Loucy (cell line): ENCODE measurements around the gene RHOJ.

ENCODE experiments used
- EZH2phosphoT487 ChIP-seq: fragments of 200-600 bp; IDR thresholded peaks from 2 replicates; pipeline ENCODE4 v1.6.1; 2018; ENCODE audit warnings: antibody characterized with exemption, mild to moderate bottlenecking, moderate library complexity, borderline replicate concordance
- TF ChIP-seq, protein P1 (sequence below): fragments of 200-600 bp; sonication (generic); conservative IDR thresholded peaks from 2 replicates; pipeline ENCODE4 v1.5.1; 2014; ENCODE audit warnings: mild to moderate bottlenecking, antibody characterized with exemption, low read length

DNA sequence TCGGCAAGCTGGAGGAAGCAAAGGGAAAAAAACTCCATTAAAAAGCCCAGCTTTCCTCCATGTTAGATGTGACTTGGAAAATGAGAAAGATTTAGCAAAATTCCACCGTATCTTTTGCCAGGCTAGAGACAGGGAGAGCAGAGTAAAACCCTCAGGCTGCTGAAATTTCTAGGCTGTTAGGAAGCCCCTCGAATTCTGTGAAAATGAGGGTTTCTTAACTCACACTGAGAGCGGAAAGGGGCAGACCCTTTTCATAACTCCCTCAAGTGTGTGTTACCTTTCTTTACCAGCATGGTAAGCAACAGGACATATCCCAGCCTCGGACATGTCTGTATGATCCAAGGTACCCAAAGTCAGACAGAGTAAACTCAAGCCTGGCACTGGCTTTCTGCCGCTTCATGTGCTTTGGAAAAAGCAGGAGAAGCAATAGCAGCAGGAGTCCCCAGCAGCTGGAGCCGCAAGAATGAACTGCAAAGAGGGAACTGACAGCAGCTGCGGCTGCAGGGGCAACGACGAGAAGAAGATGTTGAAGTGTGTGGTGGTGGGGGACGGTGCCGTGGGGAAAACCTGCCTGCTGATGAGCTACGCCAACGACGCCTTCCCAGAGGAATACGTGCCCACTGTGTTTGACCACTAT is at the start of gene RHOJ:
- TF ChIP-seq, protein P1, sequence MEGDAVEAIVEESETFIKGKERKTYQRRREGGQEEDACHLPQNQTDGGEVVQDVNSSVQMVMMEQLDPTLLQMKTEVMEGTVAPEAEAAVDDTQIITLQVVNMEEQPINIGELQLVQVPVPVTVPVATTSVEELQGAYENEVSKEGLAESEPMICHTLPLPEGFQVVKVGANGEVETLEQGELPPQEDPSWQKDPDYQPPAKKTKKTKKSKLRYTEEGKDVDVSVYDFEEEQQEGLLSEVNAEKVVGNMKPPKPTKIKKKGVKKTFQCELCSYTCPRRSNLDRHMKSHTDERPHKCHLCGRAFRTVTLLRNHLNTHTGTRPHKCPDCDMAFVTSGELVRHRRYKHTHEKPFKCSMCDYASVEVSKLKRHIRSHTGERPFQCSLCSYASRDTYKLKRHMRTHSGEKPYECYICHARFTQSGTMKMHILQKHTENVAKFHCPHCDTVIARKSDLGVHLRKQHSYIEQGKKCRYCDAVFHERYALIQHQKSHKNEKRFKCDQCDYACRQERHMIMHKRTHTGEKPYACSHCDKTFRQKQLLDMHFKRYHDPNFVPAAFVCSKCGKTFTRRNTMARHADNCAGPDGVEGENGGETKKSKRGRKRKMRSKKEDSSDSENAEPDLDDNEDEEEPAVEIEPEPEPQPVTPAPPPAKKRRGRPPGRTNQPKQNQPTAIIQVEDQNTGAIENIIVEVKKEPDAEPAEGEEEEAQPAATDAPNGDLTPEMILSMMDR: no peak
- TF ChIP-seq EZH2phosphoT487: no peak
